Progenitor cell of endocrine pancreas (in vitro differentiated cells): ENCODE data around the gene CADM1. TPM values are rescaled to one million over a fixed set of nuclear protein-coding genes. Genes with fewer than 3 reads are reported as not detected.

Experiments used
- DNase-seq: peaks from one replicate; pipeline ENCODE4 v3.0.0; 2021; ENCODE audit warnings: low spot score; ENCODE audit not compliant: unreplicated experiment
- H3K27ac Mint-ChIP-seq: 2 replicates; pipeline ENCODE4 v1.8.0; 2021; ENCODE audit warnings: mild to moderate bottlenecking, moderate library complexity, mixed read lengths
- H3K27me3 Mint-ChIP-seq: 2 replicates; pipeline ENCODE4 v1.8.0; 2021; ENCODE audit warnings: mixed read lengths
- H3K36me3 Mint-ChIP-seq: 2 replicates; pipeline ENCODE4 v1.8.0; 2022; ENCODE audit warnings: mixed read lengths; ENCODE audit not compliant: insufficient read depth
- H3K4me1 Mint-ChIP-seq: 2 replicates; pipeline ENCODE4 v1.8.0; 2021; ENCODE audit warnings: low read depth, mixed read lengths
- H3K4me3 Mint-ChIP-seq: 2 replicates; pipeline ENCODE4 v1.8.0; 2021; ENCODE audit warnings: low read depth, mild to moderate bottlenecking, moderate library complexity, mixed read lengths
- H3K9me3 Mint-ChIP-seq: 2 replicates; pipeline ENCODE4 v1.8.0; 2021; ENCODE audit warnings: low read depth, mixed read lengths
- total RNA-seq: library from RNA; stranded (reverse); gene quantifications from 2 replicates; pipeline ENCODE4 v1.2.1, GENCODE V29; 2021
- TF ChIP-seq, protein P1 (sequence below): fragments of 200-600 bp; sonication (generic); IDR thresholded peaks from one replicate; pipeline ENCODE4 v1.5.0; 2021; ENCODE audit warnings: antibody characterized with exemption, mild to moderate bottlenecking; ENCODE audit not compliant: unreplicated experiment

Gene CADM1
- total RNA-seq, 1 donor from 2014 or later, result 147 TPM

DNA sequence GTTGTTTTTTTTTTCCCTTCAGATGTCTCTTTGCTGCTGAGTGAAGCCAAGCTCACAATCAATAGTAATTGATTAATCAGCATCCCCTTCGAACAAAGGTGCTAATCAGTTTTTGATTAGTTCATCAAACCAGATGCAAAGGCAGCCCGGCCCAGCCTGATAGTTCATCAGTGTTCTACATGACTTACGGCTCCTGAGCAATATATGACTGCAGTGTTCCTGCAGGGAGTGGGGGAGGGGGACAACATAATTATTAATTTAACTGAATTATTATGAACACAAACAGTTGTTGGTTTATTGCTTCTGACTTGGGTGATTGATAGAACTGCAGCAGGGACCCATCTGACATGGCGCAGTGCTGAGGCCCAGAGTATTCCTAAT, 315.3 kb downstream of the CADM1 start:
- H3K27me3 Mint-ChIP-seq, result no peaks in the 10 kb centered on the region
- TF ChIP-seq, protein P1, sequence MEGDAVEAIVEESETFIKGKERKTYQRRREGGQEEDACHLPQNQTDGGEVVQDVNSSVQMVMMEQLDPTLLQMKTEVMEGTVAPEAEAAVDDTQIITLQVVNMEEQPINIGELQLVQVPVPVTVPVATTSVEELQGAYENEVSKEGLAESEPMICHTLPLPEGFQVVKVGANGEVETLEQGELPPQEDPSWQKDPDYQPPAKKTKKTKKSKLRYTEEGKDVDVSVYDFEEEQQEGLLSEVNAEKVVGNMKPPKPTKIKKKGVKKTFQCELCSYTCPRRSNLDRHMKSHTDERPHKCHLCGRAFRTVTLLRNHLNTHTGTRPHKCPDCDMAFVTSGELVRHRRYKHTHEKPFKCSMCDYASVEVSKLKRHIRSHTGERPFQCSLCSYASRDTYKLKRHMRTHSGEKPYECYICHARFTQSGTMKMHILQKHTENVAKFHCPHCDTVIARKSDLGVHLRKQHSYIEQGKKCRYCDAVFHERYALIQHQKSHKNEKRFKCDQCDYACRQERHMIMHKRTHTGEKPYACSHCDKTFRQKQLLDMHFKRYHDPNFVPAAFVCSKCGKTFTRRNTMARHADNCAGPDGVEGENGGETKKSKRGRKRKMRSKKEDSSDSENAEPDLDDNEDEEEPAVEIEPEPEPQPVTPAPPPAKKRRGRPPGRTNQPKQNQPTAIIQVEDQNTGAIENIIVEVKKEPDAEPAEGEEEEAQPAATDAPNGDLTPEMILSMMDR, result no peak
- H3K9me3 Mint-ChIP-seq, result no peaks in the 10 kb centered on the region
- H3K4me1 Mint-ChIP-seq, result peaks cover 11% of the 10 kb centered on the region
- peaks cover 1% of the 10 kb centered on the region for H3K36me3 Mint-ChIP-seq
- no peak overlapping the region for H3K27ac Mint-ChIP-seq
- no peak overlapping the region for H3K4me3 Mint-ChIP-seq
- DNase-seq, result no peak

DNA sequence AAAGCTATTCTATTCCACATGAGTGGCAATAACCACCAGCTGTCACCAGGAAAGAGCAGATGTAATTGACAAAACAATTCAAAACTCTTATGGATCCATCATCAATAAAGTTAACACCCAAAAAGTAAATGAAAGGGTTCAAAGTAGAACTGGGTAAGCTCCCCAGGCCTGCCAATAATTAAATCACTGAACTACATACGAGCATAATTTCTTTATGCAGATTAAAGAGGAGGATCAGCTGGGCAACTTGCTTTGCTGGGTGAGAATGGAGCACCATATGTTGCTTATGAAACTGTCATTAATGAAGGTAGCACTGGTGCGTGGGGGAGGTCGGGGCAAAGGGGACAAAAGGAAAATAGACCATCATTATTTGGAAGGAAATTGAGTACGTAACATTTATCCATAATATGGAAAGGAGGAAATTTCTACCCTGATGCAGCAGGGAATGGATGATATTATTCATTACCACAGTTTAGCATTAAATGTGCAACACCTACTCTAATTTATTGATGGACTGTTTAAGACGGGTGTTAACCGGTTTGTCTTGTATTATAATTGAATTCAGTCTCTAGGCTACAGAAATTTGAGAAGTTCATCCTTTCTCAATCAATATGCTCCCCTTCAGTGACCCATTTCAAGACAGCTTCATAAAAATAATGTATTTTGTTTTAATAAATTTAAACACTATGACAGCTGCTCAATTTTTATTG, 315.9 kb downstream of the CADM1 start:
- peaks cover 1% of the 10 kb centered on the region for H3K36me3 Mint-ChIP-seq
- H3K4me3 Mint-ChIP-seq, result no peak overlapping the region
- H3K4me1 Mint-ChIP-seq, result peaks cover 9% of the 10 kb centered on the region
- no peaks in the 10 kb centered on the region for H3K9me3 Mint-ChIP-seq
- H3K27ac Mint-ChIP-seq, result no peak overlapping the region
- DNase-seq, result no peak
- H3K27me3 Mint-ChIP-seq, result no peaks in the 10 kb centered on the region
- TF ChIP-seq, protein P1, result no peak

DNA sequence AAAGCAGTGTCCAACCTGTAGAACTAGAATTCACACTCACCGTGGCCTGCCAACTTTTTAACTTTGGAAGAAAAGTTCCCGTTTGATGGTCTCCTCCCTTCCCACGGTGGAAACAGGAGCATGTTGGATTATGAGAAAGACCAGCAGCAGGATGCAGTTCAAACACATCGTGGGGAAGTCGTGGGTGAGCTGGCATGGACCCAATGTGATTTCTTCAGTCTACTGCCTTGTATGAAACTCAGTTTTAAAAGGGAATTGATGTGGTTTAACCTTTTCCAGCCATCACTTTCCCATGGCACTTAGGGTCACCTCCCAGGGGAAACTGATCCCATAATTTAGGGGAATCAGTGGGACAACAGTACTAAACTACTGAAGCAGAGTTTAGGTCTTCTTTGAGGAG, 318.3 kb downstream of the CADM1 start:
- H3K9me3 Mint-ChIP-seq, result no peaks in the 10 kb centered on the region
- peaks cover 14% of the 10 kb centered on the region for H3K4me1 Mint-ChIP-seq
- no peak for DNase-seq
- TF ChIP-seq, protein P1, result no peak
- H3K27me3 Mint-ChIP-seq, result no peaks in the 10 kb centered on the region
- H3K36me3 Mint-ChIP-seq, result peaks cover 1% of the 10 kb centered on the region
- H3K27ac Mint-ChIP-seq, result no peak overlapping the region
- H3K4me3 Mint-ChIP-seq, result no peak overlapping the region

DNA sequence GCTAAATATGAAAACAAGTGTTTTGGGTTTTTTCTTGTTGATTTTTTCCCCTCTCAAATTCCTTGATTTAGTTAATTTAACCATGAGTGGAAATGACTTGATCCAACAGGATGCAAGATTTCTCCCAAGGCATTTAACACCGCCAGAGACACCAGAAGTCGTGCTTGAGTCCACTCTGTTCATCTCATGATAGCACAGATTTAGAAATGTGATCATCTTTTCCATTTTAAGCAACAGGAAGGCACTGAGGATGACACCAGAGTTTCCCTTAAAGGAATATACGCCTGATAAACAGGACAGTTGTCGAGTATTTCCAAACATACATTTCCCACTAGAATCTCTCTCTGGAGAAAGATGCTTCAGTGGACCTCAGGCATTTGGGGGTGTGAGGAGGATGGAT, 318.7 kb downstream of the CADM1 start:
- H3K27ac Mint-ChIP-seq, result no peak overlapping the region
- TF ChIP-seq, protein P1, result no peak
- H3K27me3 Mint-ChIP-seq, result no peaks in the 10 kb centered on the region
- no peaks in the 10 kb centered on the region for H3K9me3 Mint-ChIP-seq
- no peak for DNase-seq
- H3K36me3 Mint-ChIP-seq, result peaks cover 1% of the 10 kb centered on the region
- H3K4me3 Mint-ChIP-seq, result no peak overlapping the region
- H3K4me1 Mint-ChIP-seq, result peaks cover 16% of the 10 kb centered on the region

DNA sequence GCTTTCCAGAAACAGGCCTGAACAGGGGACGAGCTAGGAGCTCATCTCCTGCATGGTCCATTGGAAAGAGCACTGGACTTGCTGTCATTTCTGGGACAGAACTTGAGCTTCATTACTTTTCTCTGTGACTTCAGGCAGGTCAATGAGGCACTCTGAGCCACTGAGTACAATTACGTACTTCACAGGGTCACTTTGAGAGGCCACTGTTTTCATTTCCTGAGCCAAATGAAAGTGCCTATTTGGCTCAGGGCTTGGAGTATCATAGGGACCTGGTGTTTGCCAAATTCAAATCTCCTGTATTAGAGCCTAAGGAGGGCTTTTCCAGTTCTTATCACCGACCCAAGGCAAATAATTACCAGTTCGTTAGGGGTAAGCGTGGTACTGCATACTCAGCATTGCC, 319.3 kb downstream of the CADM1 start:
- no peak for DNase-seq
- Mint-ChIP-seq H3K27ac (no peak overlapping the region), H3K4me1 (peaks cover 16% of the 10 kb centered on the region), H3K9me3 (no peaks in the 10 kb centered on the region), H3K27me3 (no peaks in the 10 kb centered on the region), H3K36me3 (peaks cover 1% of the 10 kb centered on the region), H3K4me3 (no peak overlapping the region)
- TF ChIP-seq, protein P1, result no peak
